Measurements from ENCODE around the gene ARG2. TPM values are rescaled to one million over a fixed set of nuclear protein-coding genes. Genes with fewer than 3 reads are reported as not detected.

Gene ARG2
- total RNA-seq, 4 donors from 2014 or later = 7.1 to 50.6 (median 17.7) TPM

DNA sequence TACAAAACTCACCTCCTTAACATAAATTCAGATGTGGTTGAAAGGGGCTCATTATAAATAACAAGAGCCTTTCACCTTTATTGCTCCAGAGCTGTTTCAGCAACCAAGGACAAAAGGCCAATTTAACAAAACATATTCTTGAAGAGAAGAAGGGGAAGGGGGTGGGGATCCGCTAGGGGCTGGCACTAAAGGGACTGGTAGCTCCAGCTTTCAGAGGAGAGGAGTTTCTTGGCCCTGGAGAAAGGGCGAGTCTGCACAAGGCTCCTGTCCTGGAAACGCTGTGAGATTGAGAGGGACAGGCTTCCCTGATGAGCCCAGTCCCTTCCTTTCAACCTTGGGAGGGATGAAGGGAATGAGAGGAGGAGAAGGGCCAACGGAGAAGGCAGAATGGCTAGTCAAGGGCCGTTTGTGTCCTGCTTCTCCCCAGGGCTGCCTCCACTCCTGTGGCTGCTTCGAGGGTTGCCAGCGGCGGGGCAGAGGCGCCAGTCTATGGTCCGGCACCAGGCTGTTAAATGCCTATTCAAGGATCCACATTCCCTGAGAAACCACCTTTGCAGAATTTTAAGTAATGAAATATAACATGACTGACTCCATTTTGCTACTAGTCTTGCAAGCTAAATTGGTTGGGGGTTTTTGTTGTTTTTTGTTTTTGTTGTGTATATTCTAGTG is 9.9 kb upstream of the ARG2 start:
- H3K4me1 ChIP-seq = no peaks in the 10 kb centered on the region
- DNase-seq = no peak
- H3K4me3 ChIP-seq = no peak overlapping the region
- WGBS, 2 donors = 64 to 76% methylated on average over 10 of the region's 10 CpGs
- intact Hi-C loops (cut with DNase I) = loop anchor here (10.0 kb wide), 1 partner anchor 55 kb away; no protein-coding TSS in a partner anchor
- TF ChIP-seq, protein P1, sequence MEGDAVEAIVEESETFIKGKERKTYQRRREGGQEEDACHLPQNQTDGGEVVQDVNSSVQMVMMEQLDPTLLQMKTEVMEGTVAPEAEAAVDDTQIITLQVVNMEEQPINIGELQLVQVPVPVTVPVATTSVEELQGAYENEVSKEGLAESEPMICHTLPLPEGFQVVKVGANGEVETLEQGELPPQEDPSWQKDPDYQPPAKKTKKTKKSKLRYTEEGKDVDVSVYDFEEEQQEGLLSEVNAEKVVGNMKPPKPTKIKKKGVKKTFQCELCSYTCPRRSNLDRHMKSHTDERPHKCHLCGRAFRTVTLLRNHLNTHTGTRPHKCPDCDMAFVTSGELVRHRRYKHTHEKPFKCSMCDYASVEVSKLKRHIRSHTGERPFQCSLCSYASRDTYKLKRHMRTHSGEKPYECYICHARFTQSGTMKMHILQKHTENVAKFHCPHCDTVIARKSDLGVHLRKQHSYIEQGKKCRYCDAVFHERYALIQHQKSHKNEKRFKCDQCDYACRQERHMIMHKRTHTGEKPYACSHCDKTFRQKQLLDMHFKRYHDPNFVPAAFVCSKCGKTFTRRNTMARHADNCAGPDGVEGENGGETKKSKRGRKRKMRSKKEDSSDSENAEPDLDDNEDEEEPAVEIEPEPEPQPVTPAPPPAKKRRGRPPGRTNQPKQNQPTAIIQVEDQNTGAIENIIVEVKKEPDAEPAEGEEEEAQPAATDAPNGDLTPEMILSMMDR (IDR thresholded peaks at IDR 0.05) = no peak
- TF ChIP-seq POLR2A (IDR thresholded peaks at IDR 0.05) = no peak
- no peaks in the 10 kb centered on the region for H3K36me3 ChIP-seq
- H3K27me3 ChIP-seq = peaks cover 0 to 6% (median 0%) of the 10 kb centered on the region in 4 donors
- no peak overlapping the region for H3K27ac ChIP-seq
- H3K9me3 ChIP-seq = no peaks in the 10 kb centered on the region

DNA sequence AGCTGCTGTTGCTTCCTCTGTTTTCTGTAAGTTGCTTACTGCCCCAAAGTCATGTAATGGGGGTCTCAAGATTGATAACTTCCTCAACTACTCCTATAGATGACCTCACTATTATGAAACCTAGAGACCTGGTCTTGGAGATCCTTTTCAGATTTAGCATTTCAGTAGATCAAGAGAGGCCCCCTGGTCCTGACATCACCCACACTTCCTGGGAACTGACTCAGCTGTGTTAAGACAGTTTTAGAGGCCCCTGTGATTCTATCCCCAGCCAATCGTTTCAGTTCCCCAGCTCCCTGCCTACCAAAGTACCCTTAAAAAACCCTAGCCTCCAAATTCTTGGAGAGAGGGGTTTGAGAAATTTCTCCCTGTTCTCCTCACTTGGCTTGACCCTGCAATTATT is 9.2 kb upstream of the ARG2 start:
- Histone ChIP-seq H3K36me3 (no peaks in the 10 kb centered on the region), H3K4me3 (no peak overlapping the region), H3K9me3 (no peaks in the 10 kb centered on the region), H3K27ac (no peak overlapping the region), H3K27me3 (peaks cover 0 to 6% (median 0%) of the 10 kb centered on the region in 4 donors), H3K4me1 (no peaks in the 10 kb centered on the region)
- 57 to 72% methylated on average over 1 of the region's 1 CpG for WGBS, 2 donors
- no peak for DNase-seq
- intact Hi-C loops (cut with DNase I) = loop anchor here (10.0 kb wide), 1 partner anchor 54 kb away; no protein-coding TSS in a partner anchor
- TF ChIP-seq, protein P1 (IDR thresholded peaks at IDR 0.05) = no peak
- no peak for TF ChIP-seq POLR2A (IDR thresholded peaks at IDR 0.05)

DNA sequence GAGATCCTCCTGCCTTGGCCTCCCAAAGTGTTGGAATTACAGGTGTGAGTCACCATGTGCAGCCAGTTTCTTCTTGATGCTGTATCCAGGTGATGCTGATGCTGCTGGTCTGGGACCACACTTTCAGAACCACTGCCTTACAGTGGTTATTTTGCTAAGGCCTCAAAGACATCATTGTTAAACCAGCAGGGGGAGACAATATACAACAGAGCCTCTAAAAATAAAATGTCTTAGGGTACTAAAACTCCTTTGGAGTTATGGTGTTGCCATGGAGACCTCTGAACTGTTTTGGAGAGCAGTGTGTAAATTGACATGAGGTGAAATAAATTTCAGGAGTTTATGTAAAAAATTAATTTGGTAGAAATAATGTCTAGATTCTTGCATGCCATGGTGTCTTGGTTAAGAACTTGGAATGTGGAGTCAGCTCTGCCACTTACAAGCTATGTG is 1.1 kb upstream of the ARG2 start:
- Histone ChIP-seq H3K36me3 (no peaks in the 10 kb centered on the region), H3K4me1 (peaks cover 0 to 39% (median 24%) of the 10 kb centered on the region in 3 donors), H3K27ac (peak overlapping the region in 3 of 4 donors; percentile 83 to 88 (median 86)), H3K4me3 (no peak overlapping the region), H3K27me3 (no peaks in the 10 kb centered on the region), H3K9me3 (no peaks in the 10 kb centered on the region)
- DNase-seq = no peak
- no peak for TF ChIP-seq POLR2A (IDR thresholded peaks at IDR 0.05)
- TF ChIP-seq, protein P1 (IDR thresholded peaks at IDR 0.05) = peak in 5 of 6 experiments; percentile 50 to 77 (median 64)
- intact Hi-C loops (cut with DNase I) = loop anchor here (10.0 kb wide), 1 partner anchor 46 kb away; no protein-coding TSS in a partner anchor

DNA sequence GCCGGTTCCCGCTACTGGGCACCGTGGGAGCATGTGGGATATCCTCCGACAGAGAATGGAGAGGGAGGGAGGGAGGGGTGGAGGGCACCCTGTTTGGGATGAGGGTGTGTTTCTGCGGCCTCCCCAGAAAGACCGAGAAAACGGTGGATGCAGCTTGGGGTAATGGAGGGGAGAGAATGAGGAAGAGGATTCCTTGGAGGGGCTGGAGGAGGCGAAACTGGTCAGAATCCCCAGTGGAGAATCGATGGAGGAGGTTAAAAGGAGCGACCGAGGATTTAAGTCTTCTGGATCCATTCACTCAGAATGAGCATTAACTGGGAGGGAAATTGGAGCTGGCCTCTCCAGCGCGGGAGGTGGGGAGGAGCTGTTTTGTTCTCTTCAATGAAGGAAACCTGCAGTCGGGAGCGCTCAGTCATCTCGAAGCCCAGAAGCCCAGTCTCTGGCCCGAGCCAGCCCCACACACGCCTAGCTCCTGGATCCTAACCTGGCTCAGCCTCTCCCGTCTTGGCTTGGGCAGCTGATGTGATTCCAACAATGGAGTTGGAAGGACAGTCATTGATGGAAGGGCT is 581 bp downstream of the ARG2 start:
- intact Hi-C loops (cut with DNase I) = loop anchor here (10.0 kb wide), 1 partner anchor 84 kb away; the partner anchor contains the start of gene RDH12
- peak overlapping the region; percentile 77 to 88 (median 84) for H3K27ac ChIP-seq
- 2 to 15% methylated on average over 13 to 14 of the region's 19 CpGs for WGBS, 2 donors
- no peak for TF ChIP-seq POLR2A (IDR thresholded peaks at IDR 0.05)
- TF ChIP-seq, protein P1 (IDR thresholded peaks at IDR 0.05) = no peak
- H3K4me3 ChIP-seq = peak overlapping the region; percentile 50 to 88 (median 63)
- H3K4me1 ChIP-seq = peaks cover 0 to 41% (median 25%) of the 10 kb centered on the region in 3 donors
- H3K27me3 ChIP-seq = no peaks in the 10 kb centered on the region
- no peaks in the 10 kb centered on the region for H3K36me3 ChIP-seq
- H3K9me3 ChIP-seq = no peaks in the 10 kb centered on the region
- DNase-seq = no peak

DNA sequence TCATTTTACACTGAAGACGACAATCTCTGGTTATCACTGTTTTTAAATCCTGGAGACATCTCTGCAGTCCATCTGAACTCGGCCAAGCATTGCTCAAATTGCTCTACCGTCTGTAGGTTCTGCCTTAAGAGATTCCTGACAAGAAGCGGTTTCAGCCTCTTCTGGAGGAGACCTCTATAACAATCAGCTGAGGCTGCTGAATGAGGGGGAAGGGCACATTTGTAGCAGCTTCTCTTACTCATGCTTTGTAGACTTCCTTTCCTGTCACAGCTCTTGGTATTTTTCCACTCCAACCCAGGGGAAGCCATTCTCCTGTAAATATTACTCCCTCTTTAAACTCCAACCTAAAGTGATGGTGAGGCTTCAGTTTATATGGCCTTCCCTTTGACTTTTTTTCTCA is 3.0 kb downstream of the ARG2 start:
- Histone ChIP-seq H3K36me3 (no peaks in the 10 kb centered on the region), H3K27ac (peak overlapping the region; percentile 41 to 71 (median 68)), H3K27me3 (no peaks in the 10 kb centered on the region), H3K4me3 (no peak overlapping the region), H3K9me3 (no peaks in the 10 kb centered on the region), H3K4me1 (peaks cover 0 to 41% (median 25%) of the 10 kb centered on the region in 3 donors)
- WGBS, 2 donors = 56 to 67% methylated on average over 4 of the region's 4 CpGs
- no peak for DNase-seq
- no peak for TF ChIP-seq POLR2A (IDR thresholded peaks at IDR 0.05)
- TF ChIP-seq, protein P1 (IDR thresholded peaks at IDR 0.05) = no peak
- intact Hi-C loops (cut with DNase I) = loop anchor here (10.0 kb wide), 1 partner anchor 82 kb away; the partner anchor contains the start of gene RDH12

All from esophagus squamous epithelium (tissue), 5 donors.